SK-N-SH (cell line): ENCODE results near the gene GLS.

Experiments used
- CTCF ChIP-seq: fragments of 200-600 bp; sonication (generic); IDR thresholded peaks from 2 replicates; pipeline ENCODE4 v1.6.1; 2017; ENCODE audit warnings: antibody characterized with exemption, mild to moderate bottlenecking, moderate library complexity
- TEAD4 ChIP-seq: IDR thresholded peaks from 2 replicates; pipeline ENCODE4 v1.4.0; 2012; ENCODE audit warnings: mild to moderate bottlenecking, borderline replicate concordance; ENCODE audit not compliant: insufficient read depth

- no peak for TF ChIP-seq CTCF
- TF ChIP-seq TEAD4 = no peak
These were observed 63.1 kb downstream of the GLS start for GRCh38 chr2:190943706-190944105.
